ENCODE data around the gene ABCA6.

Gene ABCA6

GRCh38 chr17:69061721-69062556 is 79.8 kb downstream of the ABCA6 start:
- Histone ChIP-seq H3K9ac (ENCODE audit: low read depth, low read length) (no peak overlapping the region), H3K36me3 (ENCODE audit: control insufficient read depth, insufficient read depth, low read length) (no peaks in the 10 kb centered on the region), H3K4me1 (ENCODE audit: control insufficient read depth, insufficient read depth, low read length) (no peaks in the 10 kb centered on the region), H3K4me3 (ENCODE audit: low read depth, low read length) (no peak overlapping the region), H3K9me3 (ENCODE audit: control insufficient read depth, insufficient read depth, low read length) (no peaks in the 10 kb centered on the region), H3K27me3 (ENCODE audit: control insufficient read depth, insufficient read depth, low read length) (no peaks in the 10 kb centered on the region), H3K27ac (ENCODE audit: low read depth, low read length) (no peak overlapping the region)

- H3K27ac ChIP-seq (ENCODE audit: low read depth, low read length) = no peak within 1 kb of the TSS
- no peaks in the 10 kb centered on the region for H3K36me3 ChIP-seq (ENCODE audit: control insufficient read depth, insufficient read depth, low read length)
- H3K4me3 ChIP-seq (ENCODE audit: low read depth, low read length) = no peak within 1 kb of the TSS
- no peaks in the 10 kb centered on the region for H3K9me3 ChIP-seq (ENCODE audit: control insufficient read depth, insufficient read depth, low read length)
- no peaks in the 10 kb centered on the region for H3K4me1 ChIP-seq (ENCODE audit: control insufficient read depth, insufficient read depth, low read length)
- H3K9ac ChIP-seq (ENCODE audit: low read depth, low read length) = no peak within 1 kb of the TSS
- H3K27me3 ChIP-seq (ENCODE audit: control insufficient read depth, insufficient read depth, low read length) = no peaks in the 10 kb centered on the region
Measured at GRCh38 chr17:69060822-69061221, 80.9 kb downstream of the ABCA6 start, which contains the start of gene ABCA9. ABCA9 (minus strand) TSS chr17:69060927; CDS start chr17:69051126, 9,801 bp downstream.

GRCh38 chr17:69059458-69060175 is 82.1 kb downstream of the ABCA6 start:
- no peaks in the 10 kb centered on the region for H3K27me3 ChIP-seq (ENCODE audit: control insufficient read depth, insufficient read depth, low read length)
- H3K9ac ChIP-seq (ENCODE audit: low read depth, low read length) = no peak overlapping the region
- no peak overlapping the region for H3K4me3 ChIP-seq (ENCODE audit: low read depth, low read length)
- no peaks in the 10 kb centered on the region for H3K9me3 ChIP-seq (ENCODE audit: control insufficient read depth, insufficient read depth, low read length)
- no peak overlapping the region for H3K27ac ChIP-seq (ENCODE audit: low read depth, low read length)
- H3K36me3 ChIP-seq (ENCODE audit: control insufficient read depth, insufficient read depth, low read length) = no peaks in the 10 kb centered on the region
- H3K4me1 ChIP-seq (ENCODE audit: control insufficient read depth, insufficient read depth, low read length) = no peaks in the 10 kb centered on the region

- H3K4me1 ChIP-seq (ENCODE audit: control insufficient read depth, insufficient read depth, low read length) = no peaks in the 10 kb centered on the region
- no peaks in the 10 kb centered on the region for H3K36me3 ChIP-seq (ENCODE audit: control insufficient read depth, insufficient read depth, low read length)
- no peak overlapping the region for H3K9ac ChIP-seq (ENCODE audit: low read depth, low read length)
- H3K27me3 ChIP-seq (ENCODE audit: control insufficient read depth, insufficient read depth, low read length) = no peaks in the 10 kb centered on the region
- H3K27ac ChIP-seq (ENCODE audit: low read depth, low read length) = no peak overlapping the region
- no peaks in the 10 kb centered on the region for H3K9me3 ChIP-seq (ENCODE audit: control insufficient read depth, insufficient read depth, low read length)
- H3K4me3 ChIP-seq (ENCODE audit: low read depth, low read length) = no peak overlapping the region
Measured at GRCh38 chr17:69058165-69058564, 83.5 kb downstream of the ABCA6 start.

GRCh38 chr17:69057280-69057679 is 84.4 kb downstream of the ABCA6 start:
- H3K27me3 ChIP-seq (ENCODE audit: control insufficient read depth, insufficient read depth, low read length) = no peaks in the 10 kb centered on the region
- no peaks in the 10 kb centered on the region for H3K36me3 ChIP-seq (ENCODE audit: control insufficient read depth, insufficient read depth, low read length)
- H3K4me1 ChIP-seq (ENCODE audit: control insufficient read depth, insufficient read depth, low read length) = no peaks in the 10 kb centered on the region
- H3K9me3 ChIP-seq (ENCODE audit: control insufficient read depth, insufficient read depth, low read length) = no peaks in the 10 kb centered on the region
- no peak overlapping the region for H3K27ac ChIP-seq (ENCODE audit: low read depth, low read length)
- no peak overlapping the region for H3K9ac ChIP-seq (ENCODE audit: low read depth, low read length)
- H3K4me3 ChIP-seq (ENCODE audit: low read depth, low read length) = no peak overlapping the region

- H3K27me3 ChIP-seq (ENCODE audit: control insufficient read depth, insufficient read depth, low read length) = no peaks in the 10 kb centered on the region
- no peaks in the 10 kb centered on the region for H3K4me1 ChIP-seq (ENCODE audit: control insufficient read depth, insufficient read depth, low read length)
- no peak overlapping the region for H3K27ac ChIP-seq (ENCODE audit: low read depth, low read length)
- no peaks in the 10 kb centered on the region for H3K9me3 ChIP-seq (ENCODE audit: control insufficient read depth, insufficient read depth, low read length)
- H3K4me3 ChIP-seq (ENCODE audit: low read depth, low read length) = no peak overlapping the region
- no peaks in the 10 kb centered on the region for H3K36me3 ChIP-seq (ENCODE audit: control insufficient read depth, insufficient read depth, low read length)
- H3K9ac ChIP-seq (ENCODE audit: low read depth, low read length) = no peak overlapping the region
Measured at GRCh38 chr17:69056179-69056823, 85.4 kb downstream of the ABCA6 start.

GRCh38 chr17:69055334-69055733 is 86.4 kb downstream of the ABCA6 start:
- no peak overlapping the region for H3K9ac ChIP-seq (ENCODE audit: low read depth, low read length)
- H3K4me3 ChIP-seq (ENCODE audit: low read depth, low read length) = no peak overlapping the region
- no peaks in the 10 kb centered on the region for H3K9me3 ChIP-seq (ENCODE audit: control insufficient read depth, insufficient read depth, low read length)
- H3K27me3 ChIP-seq (ENCODE audit: control insufficient read depth, insufficient read depth, low read length) = no peaks in the 10 kb centered on the region
- no peaks in the 10 kb centered on the region for H3K4me1 ChIP-seq (ENCODE audit: control insufficient read depth, insufficient read depth, low read length)
- H3K36me3 ChIP-seq (ENCODE audit: control insufficient read depth, insufficient read depth, low read length) = no peaks in the 10 kb centered on the region
- H3K27ac ChIP-seq (ENCODE audit: low read depth, low read length) = no peak overlapping the region

GRCh38 chr17:69050999-69051775 is 90.5 kb downstream of the ABCA6 start:
- Histone ChIP-seq H3K9me3 (ENCODE audit: control insufficient read depth, insufficient read depth, low read length) (no peaks in the 10 kb centered on the region), H3K36me3 (ENCODE audit: control insufficient read depth, insufficient read depth, low read length) (no peaks in the 10 kb centered on the region), H3K27ac (ENCODE audit: low read depth, low read length) (no peak overlapping the region), H3K9ac (ENCODE audit: low read depth, low read length) (no peak overlapping the region), H3K4me1 (ENCODE audit: control insufficient read depth, insufficient read depth, low read length) (no peaks in the 10 kb centered on the region), H3K4me3 (ENCODE audit: low read depth, low read length) (no peak overlapping the region), H3K27me3 (ENCODE audit: control insufficient read depth, insufficient read depth, low read length) (no peaks in the 10 kb centered on the region)

- no peak overlapping the region for H3K9ac ChIP-seq (ENCODE audit: low read depth, low read length)
- no peak overlapping the region for H3K4me3 ChIP-seq (ENCODE audit: low read depth, low read length)
- H3K9me3 ChIP-seq (ENCODE audit: control insufficient read depth, insufficient read depth, low read length) = no peaks in the 10 kb centered on the region
- no peak overlapping the region for H3K27ac ChIP-seq (ENCODE audit: low read depth, low read length)
- no peaks in the 10 kb centered on the region for H3K4me1 ChIP-seq (ENCODE audit: control insufficient read depth, insufficient read depth, low read length)
- no peaks in the 10 kb centered on the region for H3K27me3 ChIP-seq (ENCODE audit: control insufficient read depth, insufficient read depth, low read length)
- H3K36me3 ChIP-seq (ENCODE audit: control insufficient read depth, insufficient read depth, low read length) = no peaks in the 10 kb centered on the region
Measured at GRCh38 chr17:69048634-69049033, 93.1 kb downstream of the ABCA6 start.

GRCh38 chr17:69047368-69048263 is 94.1 kb downstream of the ABCA6 start:
- Histone ChIP-seq H3K4me1 (ENCODE audit: control insufficient read depth, insufficient read depth, low read length) (no peaks in the 10 kb centered on the region), H3K27ac (ENCODE audit: low read depth, low read length) (peak overlapping the region; percentile 60), H3K36me3 (ENCODE audit: control insufficient read depth, insufficient read depth, low read length) (no peaks in the 10 kb centered on the region), H3K9ac (ENCODE audit: low read depth, low read length) (no peak overlapping the region), H3K27me3 (ENCODE audit: control insufficient read depth, insufficient read depth, low read length) (no peaks in the 10 kb centered on the region), H3K4me3 (ENCODE audit: low read depth, low read length) (no peak overlapping the region), H3K9me3 (ENCODE audit: control insufficient read depth, insufficient read depth, low read length) (no peaks in the 10 kb centered on the region)
